ENCODE results near the gene UGT1A3. TPM values are rescaled to one million over a fixed set of nuclear protein-coding genes. Genes with fewer than 3 reads are reported as not detected.

The UGT1A3 gene
- total RNA-seq, 1 experiment from 2014 or later = not detected

- DNase-seq (ENCODE audit: low spot score) = no peak
- Histone ChIP-seq H3K27me3 (replicated peaks; ENCODE audit: insufficient read depth, low read depth, low read length, poor library complexity) (no peaks in the 10 kb centered on the region), H3K27ac (ENCODE audit: low read depth, low read length, poor library complexity, severe bottlenecking) (no peak overlapping the region), H3K9me3 (ENCODE audit: low read depth, low read length, poor library complexity, severe bottlenecking) (no peaks in the 10 kb centered on the region), H3K36me3 (ENCODE audit: insufficient read depth, low read length, poor library complexity, severe bottlenecking) (no peaks in the 10 kb centered on the region), H3K4me3 (ENCODE audit: low read depth, low read length, poor library complexity, severe bottlenecking) (no peak overlapping the region), H3K4me1 (ENCODE audit: insufficient read depth, low read length, poor library complexity, severe bottlenecking) (no peaks in the 10 kb centered on the region)
- BruUV-seq (replicated peaks) = no TSS peak
- intact Hi-C loops (cut with micrococcal nuclease; ENCODE audit: unreplicated experiment) = no loop called here
- no peak for TF ChIP-seq EZH2 (IDR thresholded peaks at IDR 0.05; ENCODE audit: borderline replicate concordance, low read depth, low read length, poor library complexity, severe bottlenecking)
- no peak for TF ChIP-seq CTCF (conservative IDR thresholded peaks at IDR 0.05; ENCODE audit: low read depth, low read length)
- POLR2A ChIA-PET (ENCODE audit: low non-redundant PET) = no interaction called here
- CTCF ChIA-PET = no interaction called here
Measured at GRCh38 chr2:233821196-233821595, 92.4 kb downstream of the UGT1A3 start.

- ChIA-PET POLR2A (ENCODE audit: low non-redundant PET) (no interaction called here), CTCF (interaction anchor here (0.6 kb wide), 1 partner anchor 11 kb away, joined by 14 read pairs; no protein-coding TSS in a partner anchor)
- Histone ChIP-seq H3K27me3 (replicated peaks; ENCODE audit: insufficient read depth, low read depth, low read length, poor library complexity) (no peaks in the 10 kb centered on the region), H3K4me3 (ENCODE audit: low read depth, low read length, poor library complexity, severe bottlenecking) (no peak overlapping the region), H3K9me3 (ENCODE audit: low read depth, low read length, poor library complexity, severe bottlenecking) (no peaks in the 10 kb centered on the region), H3K36me3 (ENCODE audit: insufficient read depth, low read length, poor library complexity, severe bottlenecking) (no peaks in the 10 kb centered on the region), H3K4me1 (ENCODE audit: insufficient read depth, low read length, poor library complexity, severe bottlenecking) (no peaks in the 10 kb centered on the region), H3K27ac (ENCODE audit: low read depth, low read length, poor library complexity, severe bottlenecking) (no peak overlapping the region)
- no peak for TF ChIP-seq EZH2 (IDR thresholded peaks at IDR 0.05; ENCODE audit: borderline replicate concordance, low read depth, low read length, poor library complexity, severe bottlenecking)
- no peak for TF ChIP-seq CTCF (conservative IDR thresholded peaks at IDR 0.05; ENCODE audit: low read depth, low read length)
- BruUV-seq (replicated peaks) = no TSS peak
- DNase-seq (ENCODE audit: low spot score) = no peak
- intact Hi-C loops (cut with micrococcal nuclease; ENCODE audit: unreplicated experiment) = no loop called here
Measured at GRCh38 chr2:233821709-233822100, 92.9 kb downstream of the UGT1A3 start.

- Histone ChIP-seq H3K27me3 (replicated peaks; ENCODE audit: insufficient read depth, low read depth, low read length, poor library complexity) (no peaks in the 10 kb centered on the region), H3K4me3 (ENCODE audit: low read depth, low read length, poor library complexity, severe bottlenecking) (no peak overlapping the region), H3K36me3 (ENCODE audit: insufficient read depth, low read length, poor library complexity, severe bottlenecking) (no peaks in the 10 kb centered on the region), H3K4me1 (ENCODE audit: insufficient read depth, low read length, poor library complexity, severe bottlenecking) (no peaks in the 10 kb centered on the region), H3K27ac (ENCODE audit: low read depth, low read length, poor library complexity, severe bottlenecking) (no peak overlapping the region), H3K9me3 (ENCODE audit: low read depth, low read length, poor library complexity, severe bottlenecking) (no peaks in the 10 kb centered on the region)
- TF ChIP-seq CTCF (conservative IDR thresholded peaks at IDR 0.05; ENCODE audit: low read depth, low read length) (no peak), EZH2 (IDR thresholded peaks at IDR 0.05; ENCODE audit: borderline replicate concordance, low read depth, low read length, poor library complexity, severe bottlenecking) (no peak)
- no TSS peak for BruUV-seq (replicated peaks)
- POLR2A ChIA-PET (ENCODE audit: low non-redundant PET) = no interaction called here
- CTCF ChIA-PET = interaction anchor here (0.6 kb wide), 1 partner anchor 10 kb away, joined by 14 read pairs; no protein-coding TSS in a partner anchor
- intact Hi-C loops (cut with micrococcal nuclease; ENCODE audit: unreplicated experiment) = no loop called here
- DNase-seq (ENCODE audit: low spot score) = no peak
Measured at GRCh38 chr2:233822101-233822771, 93.4 kb downstream of the UGT1A3 start.

Other genes with a start within 250 kb of the UGT1A3 start
- 29.6 and 35.6 TPM in 2 replicates for gene USP40, start 162.3 kb upstream of the UGT1A3 start, total RNA-seq (2021)
- gene UGT1A8, start 111.4 kb upstream of the UGT1A3 start, total RNA-seq (2021) = not detected in 2 replicates
- gene UGT1A10, start 92.6 kb upstream of the UGT1A3 start, total RNA-seq (2021) = not detected in 2 replicates
- not detected in 2 replicates for gene UGT1A9, start 57.1 kb upstream of the UGT1A3 start, total RNA-seq (2021)
- gene UGT1A7, start 47.1 kb upstream of the UGT1A3 start, total RNA-seq (2021) = not detected in 2 replicates
- not detected in 2 replicates for gene UGT1A6, start 36.2 kb upstream of the UGT1A3 start, total RNA-seq (2021)
- not detected in 2 replicates for gene UGT1A5, start 16.1 kb upstream of the UGT1A3 start, total RNA-seq (2021)
- gene UGT1A4, start 10.3 kb upstream of the UGT1A3 start, total RNA-seq (2021) = 0.11 TPM in 1 of 2 replicates, not detected in the other
- not detected in 2 replicates for gene UGT1A1, start 31.2 kb downstream of the UGT1A3 start, total RNA-seq (2021)
- 0.92 and 1.3 TPM in 2 replicates for gene MROH2A, start 49.3 kb downstream of the UGT1A3 start, total RNA-seq (2021)
- gene HJURP, start 125.5 kb downstream of the UGT1A3 start, total RNA-seq (2021) = 103 and 107 TPM in 2 replicates
- 3.6 and 8.9 TPM in 2 replicates for gene TRPM8, start 188.3 kb downstream of the UGT1A3 start, total RNA-seq (2021)

Measured in A673 (cell line).